HG03175 (cell line): Measurements from ENCODE around the gene MELTF.

Source experiments
- ATAC-seq: cut with Tn5 transposase; IDR thresholded peaks from one replicate; pipeline ENCODE4 v1.9.1; 2021; ENCODE audit warnings: mild to moderate bottlenecking, moderate library complexity; ENCODE audit not compliant: unreplicated experiment

Gene MELTF

DNA sequence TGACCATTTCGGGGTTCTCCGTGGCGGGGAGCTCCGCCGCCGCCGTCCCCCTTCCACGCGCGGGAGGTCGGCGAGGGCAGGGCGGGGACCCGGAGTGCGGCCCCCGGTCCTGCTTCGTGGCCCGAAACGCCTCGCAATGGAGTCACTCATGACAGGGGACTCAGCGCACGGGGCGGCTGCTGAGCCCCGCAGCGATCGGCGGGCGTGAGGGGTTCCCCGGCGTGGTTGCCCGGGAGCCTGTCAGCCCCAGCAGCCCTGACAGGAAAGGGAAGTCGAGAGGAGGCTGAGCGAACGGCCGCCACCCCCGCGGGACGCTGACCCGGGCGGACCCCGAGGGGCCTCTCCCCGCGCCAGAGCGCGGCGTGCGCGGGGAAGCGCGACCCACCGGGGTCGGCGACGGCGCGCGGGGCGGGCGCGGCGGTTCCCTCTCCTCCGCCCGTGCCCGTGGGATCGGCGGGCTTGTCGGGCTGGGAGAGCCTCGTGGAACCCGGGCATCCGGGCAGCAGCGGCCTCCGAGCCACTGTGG lies 60.4 kb downstream of the MELTF start:
- ATAC-seq = peak; percentile 43

DNA sequence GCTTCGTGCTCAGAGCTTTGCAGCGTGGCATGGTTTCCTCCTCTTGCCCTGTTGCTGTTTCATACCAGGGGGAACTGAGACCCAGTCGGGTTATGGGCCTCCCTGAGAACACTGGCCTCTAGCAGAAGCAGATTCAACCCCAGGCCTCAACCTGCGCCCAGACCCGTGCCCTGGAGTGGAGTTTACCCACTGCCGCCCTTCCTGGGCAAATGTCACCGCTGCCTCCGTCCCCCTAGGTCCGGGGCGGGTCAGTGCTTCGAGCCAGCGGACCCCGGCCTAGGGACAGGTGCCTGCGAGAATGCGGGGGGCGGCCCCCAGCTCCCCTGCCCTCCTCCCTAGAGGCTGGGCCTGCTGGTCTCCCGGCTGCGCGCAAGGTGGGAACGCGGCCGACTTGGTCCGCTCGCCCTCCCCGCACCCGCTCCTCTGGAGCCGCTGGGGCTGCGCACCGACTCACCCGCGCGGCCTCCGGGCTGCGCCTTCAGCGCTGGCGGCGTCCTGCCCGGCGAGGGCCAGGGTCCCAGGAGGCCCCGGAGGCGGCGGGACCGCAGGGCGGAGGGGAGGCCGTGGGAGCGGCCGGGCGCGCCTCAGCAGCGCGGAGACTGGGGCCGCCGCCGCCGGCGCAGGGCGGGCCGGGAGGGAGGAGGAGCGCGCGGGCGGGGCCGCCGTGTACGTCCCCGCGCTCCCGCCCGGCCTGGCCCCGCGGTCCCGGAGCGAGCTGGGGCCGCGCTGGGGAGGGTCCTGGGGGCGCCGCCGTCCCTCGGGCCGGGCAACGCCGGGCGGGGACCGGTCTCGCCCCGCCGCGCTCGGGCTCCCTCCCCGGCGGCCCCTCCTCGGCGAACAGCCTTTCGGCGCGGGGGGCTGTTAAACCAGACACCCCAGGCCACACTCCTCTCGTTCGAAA lies 61.1 kb downstream of the MELTF start, which contains the start of gene PIGZ:
Gene PIGZ, minus strand, starts transcription at position 601 of the 901 bp plus-strand sequence. CDS start 16,802 bp downstream, outside the sequence.
- ATAC-seq = peak; percentile 69

DNA sequence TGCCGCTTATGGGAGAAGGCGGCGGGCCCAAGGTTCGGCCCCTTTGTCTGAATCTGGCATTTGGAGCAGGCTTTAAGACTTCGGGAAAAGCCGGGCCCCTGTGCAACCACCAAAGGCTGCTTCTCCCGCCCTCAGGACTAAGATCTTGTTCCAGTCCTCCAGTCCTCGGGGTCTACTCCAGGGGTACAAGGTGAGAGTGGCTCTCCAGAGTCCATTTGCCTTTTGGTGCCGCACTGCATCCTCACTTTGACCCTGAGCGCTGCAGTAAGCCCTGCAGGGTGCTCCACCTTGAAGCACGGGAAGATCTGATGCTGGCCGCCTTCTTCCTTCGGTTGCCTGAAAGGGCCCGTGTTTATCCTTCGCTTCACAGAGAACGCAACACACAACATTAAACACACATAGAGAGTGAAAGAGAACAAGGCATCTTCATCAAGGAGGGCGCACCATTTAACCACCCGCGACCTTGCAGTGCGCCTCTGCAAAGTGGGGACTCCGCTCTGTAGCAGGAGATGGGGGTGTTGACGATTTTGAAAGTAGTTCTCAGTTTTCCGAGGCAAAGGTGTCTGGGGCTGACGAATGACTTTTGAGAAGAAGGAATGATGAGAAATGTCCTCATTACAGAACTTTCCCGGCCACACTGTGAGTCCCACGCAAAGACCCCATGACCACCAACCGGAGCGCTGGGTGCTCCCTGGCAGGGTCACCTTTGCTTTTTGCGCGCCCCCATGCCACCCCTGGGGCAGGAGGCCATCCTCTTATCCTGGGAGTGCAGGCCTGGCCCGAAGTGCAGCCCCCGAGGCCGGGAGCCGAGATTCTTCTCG lies 62.0 kb downstream of the MELTF start:
- no peak for ATAC-seq

DNA sequence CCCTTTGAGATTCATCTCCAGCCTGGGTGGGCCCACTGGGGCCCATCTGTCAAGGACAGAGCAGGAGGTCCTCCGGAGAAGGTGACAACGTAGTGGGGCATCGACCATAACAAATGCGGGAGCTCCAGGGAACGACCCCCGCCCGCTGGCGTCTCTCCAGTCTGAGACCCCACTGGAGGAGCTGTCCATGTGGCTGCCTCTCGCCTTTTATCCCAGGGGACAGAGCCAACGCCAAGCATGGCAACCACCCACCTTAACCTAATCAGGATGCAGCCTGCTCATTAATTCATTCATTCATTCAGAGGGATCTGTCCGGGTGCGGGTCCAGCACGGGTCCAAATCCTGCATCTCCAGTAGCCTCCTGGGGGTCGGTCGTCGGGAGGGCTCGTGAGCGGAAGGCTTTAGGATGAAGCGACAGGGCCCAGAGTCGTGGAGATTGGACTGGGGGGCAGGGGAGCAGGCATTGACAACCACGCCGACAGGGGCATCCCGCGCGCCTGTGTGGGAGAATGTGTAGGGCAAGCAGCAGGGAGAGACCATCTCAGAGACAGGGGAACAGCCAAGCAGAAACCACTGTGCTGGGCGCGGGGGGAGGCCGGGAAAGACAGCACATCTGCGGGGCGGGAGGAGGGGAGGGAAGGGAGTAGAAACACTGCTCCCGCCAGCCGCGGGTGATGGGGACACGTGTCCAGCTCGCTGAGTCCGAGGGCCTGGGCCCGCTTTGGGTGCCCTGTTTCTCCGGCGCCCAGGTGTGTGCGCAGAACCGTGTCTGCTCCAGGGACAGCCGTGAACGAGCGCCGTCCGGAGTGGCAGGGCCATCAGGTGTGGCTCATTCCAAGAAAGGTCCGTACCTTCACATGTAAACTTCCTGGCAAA lies 62.9 kb downstream of the MELTF start:
- ATAC-seq = no peak

DNA sequence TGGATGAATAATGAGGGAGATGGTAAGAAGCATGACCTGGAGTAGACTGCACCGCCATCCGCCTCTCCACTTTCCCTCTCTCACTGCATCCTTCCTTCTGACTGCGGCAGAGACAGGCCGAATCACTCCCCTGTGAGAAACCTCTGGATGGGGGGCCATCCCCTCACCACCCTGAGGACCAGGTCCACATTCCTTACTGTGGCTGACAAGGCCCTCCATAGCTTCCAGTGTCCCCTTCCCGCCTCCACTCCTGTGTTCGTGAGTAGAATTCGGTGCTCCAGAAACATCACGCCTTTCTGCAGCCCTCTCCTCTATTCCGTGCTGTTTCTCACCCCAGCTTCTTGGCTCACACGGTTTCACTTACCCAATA lies 63.8 kb downstream of the MELTF start:
- no peak for ATAC-seq

GRCh38 chr3:196965112-196965803 lies 64.4 kb downstream of the MELTF start:
- ATAC-seq = no peak

GRCh38 chr3:196963631-196963953 lies 66.0 kb downstream of the MELTF start:
- ATAC-seq = no peak

DNA sequence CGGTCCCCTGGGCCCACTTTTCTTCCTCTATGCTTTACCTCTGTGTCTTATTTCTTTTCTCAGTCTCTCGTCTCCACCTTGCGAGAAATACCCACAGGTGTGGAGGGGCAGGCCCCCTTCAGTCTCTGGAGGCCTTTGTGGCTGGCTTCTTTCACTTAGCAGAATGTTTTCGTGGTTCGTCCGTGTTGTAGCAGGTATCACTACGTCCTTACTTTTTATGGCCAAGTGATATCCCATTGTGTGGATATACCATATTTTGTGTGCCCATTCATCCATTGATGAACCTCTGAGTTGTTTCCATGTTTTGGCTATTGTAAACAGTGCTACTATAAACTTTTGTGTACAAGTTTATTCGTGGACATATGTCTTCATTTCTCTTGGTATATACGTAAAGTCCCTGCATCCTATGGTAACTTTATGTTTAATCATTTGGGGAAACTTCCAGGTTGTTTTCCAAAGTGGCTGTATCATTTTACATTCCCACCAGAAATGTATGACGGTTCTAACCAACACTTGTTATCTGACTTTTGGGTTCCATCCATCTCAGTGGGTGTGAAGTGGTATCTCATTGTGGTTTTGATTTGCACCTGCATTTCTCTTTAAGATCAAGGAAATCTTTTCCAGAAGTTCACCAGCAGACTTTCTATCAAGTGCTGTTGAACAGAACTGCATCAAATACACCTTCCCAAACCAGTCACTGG lies 66.5 kb downstream of the MELTF start:
- no peak for ATAC-seq

GRCh38 chr3:196962108-196962929 lies 67.3 kb downstream of the MELTF start:
- ATAC-seq = no peak

GRCh38 chr3:196954832-196955231 lies 74.8 kb downstream of the MELTF start:
- no peak for ATAC-seq
